ENCODE results near the gene ZNF398.
A peak's percentile ranks its signal among the peaks of the same experiment; 100 is the strongest.
"Not testable (repeated sequence)": the region's sequence is repeated elsewhere in the genome, so short reads cannot be mapped to it uniquely, and the experiment has no call there.

Gene ZNF398

GRCh38 chr7:149147072-149147751, at the start of gene ZNF398:
ZNF398 (plus strand) TSS chr7:149147453; CDS start chr7:149147743, 290 bp downstream.
- H3K27ac ChIP-seq, result peak within 1 kb of the TSS; percentile 98
- no peak for DNase-seq (ENCODE audit: low read depth, low spot score)

DNA sequence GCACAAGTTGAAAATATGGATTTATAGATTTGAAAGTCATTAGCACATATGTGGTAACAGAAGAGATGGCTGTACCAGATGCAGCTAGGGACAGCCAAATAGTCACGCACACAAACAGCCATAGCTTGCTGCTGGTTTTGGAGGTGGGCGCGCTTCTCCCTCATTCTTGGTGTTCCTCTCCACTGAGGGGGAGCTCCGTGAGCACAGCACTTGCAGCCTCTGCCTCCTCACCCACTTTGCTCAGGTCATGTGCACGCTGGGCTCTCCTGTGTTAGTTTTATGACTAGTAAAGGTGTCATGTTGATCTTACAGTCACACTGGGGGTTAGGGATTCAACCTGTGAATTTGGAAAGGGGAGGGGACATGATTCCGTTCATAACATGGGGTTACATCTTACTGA, 48.2 kb upstream of the ZNF398 start:
- no peak overlapping the region for H3K27ac ChIP-seq
- DNase-seq (ENCODE audit: low read depth, low spot score), result no peak

DNA sequence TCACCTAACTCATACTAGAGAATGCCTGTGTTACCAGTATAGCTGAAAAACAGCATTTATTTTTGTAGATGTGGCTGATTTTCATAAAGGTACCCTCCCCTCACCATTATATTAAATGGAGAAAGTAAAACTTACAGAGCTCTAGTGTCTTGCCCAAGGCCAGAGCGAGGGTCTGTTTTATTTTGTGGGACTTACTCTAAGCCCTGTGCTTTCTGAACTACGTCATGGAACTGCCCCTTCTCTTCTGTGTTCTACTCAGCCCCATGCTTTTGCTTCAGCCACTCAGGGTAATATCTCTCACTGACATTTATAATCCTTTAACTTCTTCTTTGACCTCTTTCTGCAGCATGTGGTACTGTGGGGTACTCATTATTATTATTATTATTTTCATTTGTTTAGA, 46.4 kb upstream of the ZNF398 start:
- no peak overlapping the region for H3K27ac ChIP-seq
- DNase-seq (ENCODE audit: low read depth, low spot score), result no peak

GRCh38 chr7:149102666-149103065, 44.6 kb upstream of the ZNF398 start:
- no peak overlapping the region for H3K27ac ChIP-seq
- DNase-seq (ENCODE audit: low read depth, low spot score), result no peak

DNA sequence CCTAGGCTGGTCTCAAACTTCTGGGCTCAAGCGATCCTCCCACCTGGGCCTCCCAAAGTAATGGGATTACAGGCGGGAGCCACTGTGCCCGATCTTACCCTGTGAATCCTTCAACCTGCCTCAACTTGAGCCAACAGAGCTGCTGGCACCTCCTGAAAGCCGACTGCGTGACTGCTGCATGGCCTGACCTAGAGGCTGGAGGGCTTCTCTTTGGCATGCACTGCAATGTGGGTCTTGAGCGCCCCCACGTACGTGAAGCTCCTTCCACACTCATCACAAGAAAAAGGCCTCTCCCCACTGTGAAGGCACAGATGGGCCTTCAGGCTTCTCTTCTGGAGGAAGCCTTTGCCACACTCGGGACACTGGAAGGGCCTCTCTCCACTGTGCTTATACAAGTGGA, 43.8 kb upstream of the ZNF398 start:
- DNase-seq (ENCODE audit: low read depth, low spot score), result no peak
- H3K27ac ChIP-seq, result no peak overlapping the region

DNA sequence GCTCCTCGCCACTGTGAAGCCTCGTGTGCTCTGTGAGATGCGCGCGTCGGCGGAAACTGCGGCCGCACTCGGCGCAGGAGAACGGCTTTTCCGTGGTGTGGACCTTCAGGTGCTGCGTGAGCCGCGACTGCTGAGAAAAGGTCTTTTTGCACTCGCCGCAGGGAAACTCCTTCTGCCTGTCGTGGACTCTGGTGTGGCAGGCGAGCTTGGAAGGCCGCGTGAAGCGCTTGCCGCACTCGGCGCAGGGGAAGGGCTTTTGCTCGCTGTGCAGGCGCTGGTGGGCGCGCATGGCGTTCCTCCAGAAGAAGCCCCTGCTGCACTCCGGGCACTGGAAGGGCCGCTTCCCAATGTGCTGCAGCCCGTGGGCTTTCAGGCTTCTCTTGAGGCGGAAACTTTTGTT, 43.0 kb upstream of the ZNF398 start:
- no peak for DNase-seq (ENCODE audit: low read depth, low spot score)
- H3K27ac ChIP-seq, result no peak overlapping the region

DNA sequence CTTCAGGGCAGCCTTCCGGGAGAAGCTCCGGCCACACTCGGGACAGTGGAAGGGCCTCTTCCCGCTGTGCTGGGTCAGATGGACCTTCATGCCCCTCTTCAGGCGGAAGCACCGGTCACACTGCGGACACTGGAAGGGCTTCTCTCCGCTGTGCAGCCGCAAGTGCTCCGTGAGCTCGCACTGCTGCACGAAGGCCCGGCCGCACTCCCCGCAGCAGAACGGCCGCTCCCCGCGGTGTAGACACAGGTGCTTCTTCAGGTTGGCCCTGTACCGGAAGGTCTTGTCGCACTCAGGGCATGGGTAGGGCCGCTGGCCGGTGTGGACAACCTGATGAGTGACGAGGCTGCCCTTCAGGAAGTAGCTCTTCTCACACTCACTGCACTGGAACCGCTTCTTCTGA, 42.5 kb upstream of the ZNF398 start:
- no peak overlapping the region for H3K27ac ChIP-seq
- DNase-seq (ENCODE audit: low read depth, low spot score), result no peak

GRCh38 chr7:149109969-149110368, 37.3 kb upstream of the ZNF398 start:
- no peak for DNase-seq (ENCODE audit: low read depth, low spot score)
- H3K27ac ChIP-seq, result no peak overlapping the region

DNA sequence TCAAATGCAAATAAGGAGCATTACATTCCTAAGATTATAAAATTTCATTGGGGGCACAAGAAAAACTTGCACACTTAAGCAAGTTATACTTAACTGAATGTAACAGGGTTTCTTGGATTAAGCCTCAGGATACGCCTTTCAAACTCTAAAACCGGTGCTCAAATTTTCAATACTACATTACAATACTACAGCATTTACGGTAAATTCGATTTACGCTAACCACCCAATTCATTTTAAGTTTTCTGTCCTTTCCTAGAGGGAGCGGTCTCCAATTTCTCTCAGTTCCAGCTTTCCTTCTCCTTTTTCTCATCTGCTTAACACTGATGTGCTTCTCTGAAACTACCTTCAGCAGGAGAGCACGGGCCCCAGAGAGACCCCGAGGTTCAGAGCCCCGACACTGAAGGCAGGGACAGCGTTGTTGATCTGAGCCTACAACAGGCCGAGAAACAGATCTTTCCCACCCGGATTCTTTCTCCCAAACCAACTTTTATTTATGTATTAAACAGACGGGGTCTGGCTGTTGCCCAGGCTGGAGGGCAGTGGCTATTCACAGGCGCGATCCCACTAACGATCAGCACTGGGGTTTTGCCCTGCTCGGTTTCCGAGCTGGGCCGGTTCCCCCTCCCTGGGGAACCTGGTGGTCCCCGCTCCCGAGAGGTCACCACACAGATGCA, 21.9 kb upstream of the ZNF398 start:
- peak overlapping the region; percentile 97 for H3K27ac ChIP-seq
- no peak for DNase-seq (ENCODE audit: low read depth, low spot score)

- DNase-seq (ENCODE audit: low read depth, low spot score), result peak; percentile 65
- H3K27ac ChIP-seq, result peak within 1 kb of the TSS; percentile 97
Measured at GRCh38 chr7:149125863-149126661, 21.2 kb upstream of the ZNF398 start, which contains the start of gene ZNF425. ZNF425 (minus strand) TSS chr7:149126324; CDS start chr7:149126213, 111 bp downstream.

DNA sequence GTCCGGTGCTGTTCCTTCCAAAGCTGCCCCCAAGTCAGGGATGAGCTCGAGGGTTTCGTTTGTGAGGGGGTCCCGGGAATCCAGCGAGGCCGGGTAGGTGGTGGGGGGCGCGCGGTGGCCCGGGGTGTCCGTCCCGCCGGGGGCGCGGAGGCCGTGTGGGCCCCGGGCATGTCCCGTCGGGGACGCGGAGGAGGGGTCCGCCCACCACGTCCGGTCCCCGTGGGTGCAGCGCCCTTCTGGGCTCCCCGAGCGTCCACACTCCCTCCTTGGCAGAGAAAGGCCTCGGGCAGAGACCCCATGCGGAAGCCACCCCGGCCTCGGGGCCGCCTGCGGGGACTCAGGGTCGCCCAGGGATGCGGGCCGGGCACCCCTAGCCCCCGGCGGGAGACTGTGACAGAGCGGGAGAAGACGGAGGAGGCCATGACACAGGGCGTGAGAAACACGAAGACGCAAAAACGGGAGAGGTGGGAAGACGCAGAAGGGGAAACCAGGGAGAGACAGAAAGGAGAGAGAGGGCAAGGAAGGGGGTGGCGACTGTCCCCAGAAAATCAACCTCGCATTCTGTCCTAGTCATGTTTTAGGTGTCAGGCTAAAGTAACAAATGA, 20.5 kb upstream of the ZNF398 start:
- H3K27ac ChIP-seq, result peak overlapping the region; percentile 97
- DNase-seq (ENCODE audit: low read depth, low spot score), result no peak

- no peak for DNase-seq (ENCODE audit: low read depth, low spot score)
- H3K27ac ChIP-seq, result no peak overlapping the region
Measured at GRCh38 chr7:149130572-149131198, 16.6 kb upstream of the ZNF398 start.

DNA sequence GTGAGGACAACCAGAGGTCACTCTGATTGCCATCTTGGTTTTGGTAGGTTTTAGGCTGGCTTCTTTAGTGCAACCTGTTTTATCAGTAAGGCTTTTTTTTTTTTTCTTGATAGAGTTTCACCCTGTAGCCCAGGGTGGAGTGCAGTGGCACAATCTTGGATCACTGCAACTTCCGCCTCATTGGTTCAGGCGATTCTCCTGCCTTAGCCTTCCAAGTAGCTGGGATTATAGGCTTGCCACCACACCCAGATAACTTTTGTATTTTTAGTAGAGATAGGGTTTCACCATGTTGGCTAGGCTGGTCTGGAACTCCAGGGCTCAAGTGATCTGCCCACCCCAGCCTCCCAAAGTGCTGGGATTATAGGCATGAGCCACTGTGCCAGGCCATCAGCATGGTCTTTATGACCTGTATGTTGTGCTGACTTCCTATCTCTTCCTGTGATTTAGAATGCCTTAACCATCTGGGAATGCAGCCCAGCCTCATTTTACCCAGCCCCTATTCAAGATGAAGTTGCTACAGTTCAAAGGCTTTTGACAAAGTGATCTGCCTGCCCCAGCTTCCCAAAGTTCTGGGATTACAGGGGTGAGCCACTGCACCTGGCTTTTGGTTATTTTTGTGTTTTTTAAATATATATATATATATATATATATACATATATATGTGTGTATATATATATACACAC, 14.1 kb upstream of the ZNF398 start:
- H3K27ac ChIP-seq, result no peak overlapping the region
- DNase-seq (ENCODE audit: low read depth, low spot score), result no peak

DNA sequence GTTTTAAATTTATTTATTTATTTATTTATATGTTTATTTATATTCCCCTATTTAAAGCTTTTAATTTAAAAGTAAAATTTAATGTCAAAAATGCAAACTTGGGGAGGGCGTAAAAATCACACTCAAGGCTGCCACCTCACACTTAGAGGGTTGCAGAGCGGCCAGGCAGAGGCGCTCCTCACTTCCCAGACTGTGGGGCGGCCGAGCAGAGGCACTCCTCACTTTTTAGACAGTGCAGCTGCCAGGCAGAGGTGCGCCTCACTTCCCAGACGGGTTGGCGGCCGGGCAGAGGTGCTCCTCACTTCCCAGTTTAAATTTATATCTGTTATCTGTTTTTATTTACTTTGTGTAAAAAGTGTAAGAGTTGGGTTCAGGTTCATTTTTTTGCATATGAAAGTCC, 11.1 kb upstream of the ZNF398 start:
- no peak for DNase-seq (ENCODE audit: low read depth, low spot score)
- no peak overlapping the region for H3K27ac ChIP-seq

- no peak overlapping the region for H3K27ac ChIP-seq
- no peak for DNase-seq (ENCODE audit: low read depth, low spot score)
Measured at GRCh38 chr7:149140831-149141230, 6.4 kb upstream of the ZNF398 start.

GRCh38 chr7:149141893-149142292, 5.4 kb upstream of the ZNF398 start:
- DNase-seq (ENCODE audit: low read depth, low spot score), result no peak
- H3K27ac ChIP-seq, result no peak overlapping the region

- H3K27ac ChIP-seq, result peak overlapping the region; percentile 98
- not testable (repeated sequence) for DNase-seq (ENCODE audit: low read depth, low spot score)
Measured at GRCh38 chr7:149144436-149144922, 2.8 kb upstream of the ZNF398 start.

DNA sequence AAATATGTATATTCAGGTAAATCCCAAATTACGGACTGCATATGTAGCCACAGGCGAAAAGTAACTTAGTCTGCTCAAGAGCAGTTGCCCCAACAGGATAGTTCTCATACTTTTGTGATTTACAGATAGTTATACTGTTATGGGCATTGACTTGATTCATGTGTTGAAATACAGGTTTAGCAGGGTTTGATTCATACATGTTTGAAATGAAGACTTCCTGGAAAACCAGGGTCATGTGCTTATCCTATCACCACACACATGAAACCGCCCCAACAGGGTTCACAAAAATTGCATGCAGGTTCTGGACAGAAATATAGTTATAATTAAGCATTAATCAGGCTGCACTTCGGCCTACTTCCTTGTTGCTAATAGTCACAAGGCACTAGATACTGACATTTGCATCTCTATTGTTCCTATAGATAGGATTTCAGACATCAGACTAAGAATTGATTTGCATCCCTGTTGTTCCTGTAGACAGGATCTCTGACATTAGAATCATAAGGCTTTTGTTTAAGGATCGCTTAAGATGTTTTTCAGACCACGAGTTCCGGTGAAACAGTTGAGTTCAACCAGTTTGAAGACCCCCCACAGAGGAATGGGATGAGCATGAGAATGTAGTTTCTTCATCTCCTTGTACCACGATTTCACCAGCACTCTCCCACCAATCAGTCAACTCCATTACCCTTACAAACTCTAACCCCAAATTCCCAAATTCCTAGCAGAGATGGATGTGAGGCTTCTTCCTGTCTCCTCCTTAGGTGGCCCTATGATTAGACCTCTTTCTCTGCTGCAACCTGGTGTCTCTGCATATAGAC, 2.0 kb upstream of the ZNF398 start:
- peak; percentile 97 for DNase-seq (ENCODE audit: low read depth, low spot score)
- H3K27ac ChIP-seq, result peak overlapping the region; percentile 98
